GM19023 (cell line): Measurements from ENCODE around the gene MLLT1.

Experiments
- ATAC-seq: cut with Tn5 transposase; IDR thresholded peaks from one replicate; pipeline ENCODE4 v1.9.1; 2021; ENCODE audit warnings: mild to moderate bottlenecking, moderate library complexity; ENCODE audit not compliant: unreplicated experiment

The MLLT1 gene

GRCh38 chr19:6223461-6224307, 56.1 kb downstream of the MLLT1 start:
- no peak for ATAC-seq

- no peak for ATAC-seq
These were observed 56.9 kb downstream of the MLLT1 start for GRCh38 chr19:6222884-6223283.

- no peak for ATAC-seq
These were observed 57.7 kb downstream of the MLLT1 start for GRCh38 chr19:6221878-6222746.

- no peak for ATAC-seq
These were observed 58.4 kb downstream of the MLLT1 start for GRCh38 chr19:6221220-6221877.

- no peak for ATAC-seq
These were observed 59.2 kb downstream of the MLLT1 start for GRCh38 chr19:6220385-6221191.

GRCh38 chr19:6219586-6220290, 60.0 kb downstream of the MLLT1 start:
- ATAC-seq, result no peak

GRCh38 chr19:6219147-6219525, 60.6 kb downstream of the MLLT1 start:
- ATAC-seq, result no peak

- no peak for ATAC-seq
These were observed 61.2 kb downstream of the MLLT1 start for GRCh38 chr19:6218491-6219146.

- ATAC-seq, result no peak
These were observed 61.9 kb downstream of the MLLT1 start for GRCh38 chr19:6217752-6218334.

- ATAC-seq, result no peak
These were observed 62.6 kb downstream of the MLLT1 start for GRCh38 chr19:6216996-6217751.

- ATAC-seq, result no peak
These were observed 63.4 kb downstream of the MLLT1 start for GRCh38 chr19:6216236-6216995.

- no peak for ATAC-seq
These were observed 64.0 kb downstream of the MLLT1 start for GRCh38 chr19:6215701-6216235.

GRCh38 chr19:6214881-6215541, 64.8 kb downstream of the MLLT1 start:
- ATAC-seq, result no peak

GRCh38 chr19:6213696-6214641, 65.8 kb downstream of the MLLT1 start:
- no peak for ATAC-seq

GRCh38 chr19:6213266-6213595, 66.5 kb downstream of the MLLT1 start:
- ATAC-seq, result no peak
